NT2/D1 (cell line): ENCODE results near the gene SCMH1.

Source experiments
- DNase-seq: peaks from one replicate; pipeline ENCODE4 v3.0.0-alpha.2; 2011; ENCODE audit warnings: low read depth, low spot score
- H3K27me3 ChIP-seq: 2 replicates; pipeline ENCODE4 v1.6.0; 2011; ENCODE audit warnings: mild to moderate bottlenecking; ENCODE audit not compliant: insufficient read length, insufficient read depth
- H3K36me3 ChIP-seq: 2 replicates; pipeline ENCODE4 v1.6.1; 2011; ENCODE audit warnings: mild to moderate bottlenecking, low read length, mixed read lengths; ENCODE audit not compliant: insufficient read depth, insufficient read length
- H3K4me1 ChIP-seq: 2 replicates; pipeline ENCODE4 v1.5.1; 2011; ENCODE audit not compliant: insufficient read depth, insufficient read length
- H3K4me3 ChIP-seq: 2 replicates; pipeline ENCODE4 v1.5.1; 2011; ENCODE audit warnings: low read depth; ENCODE audit not compliant: insufficient read length
- H3K9ac ChIP-seq: 2 replicates; pipeline ENCODE4 v1.6.0; 2011; ENCODE audit warnings: low read depth; ENCODE audit not compliant: insufficient read length
- H3K9me3 ChIP-seq: 2 replicates; pipeline ENCODE4 v1.5.1; 2011; ENCODE audit warnings: mild to moderate bottlenecking, low read length; ENCODE audit not compliant: insufficient read depth
- SUZ12 ChIP-seq: IDR thresholded peaks from 2 replicates; pipeline ENCODE4 v1.6.1; 2011; ENCODE audit not compliant: insufficient read length, insufficient read depth; ENCODE audit errors: extremely low read depth
- YY1 ChIP-seq: IDR thresholded peaks from 2 replicates; pipeline ENCODE4 v1.6.1; 2011; ENCODE audit not compliant: insufficient read length, insufficient read depth
- ZNF274 ChIP-seq: IDR thresholded peaks from 2 replicates; pipeline ENCODE4 v1.6.1; 2011; ENCODE audit warnings: mild to moderate bottlenecking, low read depth, low read length

Gene SCMH1

DNA sequence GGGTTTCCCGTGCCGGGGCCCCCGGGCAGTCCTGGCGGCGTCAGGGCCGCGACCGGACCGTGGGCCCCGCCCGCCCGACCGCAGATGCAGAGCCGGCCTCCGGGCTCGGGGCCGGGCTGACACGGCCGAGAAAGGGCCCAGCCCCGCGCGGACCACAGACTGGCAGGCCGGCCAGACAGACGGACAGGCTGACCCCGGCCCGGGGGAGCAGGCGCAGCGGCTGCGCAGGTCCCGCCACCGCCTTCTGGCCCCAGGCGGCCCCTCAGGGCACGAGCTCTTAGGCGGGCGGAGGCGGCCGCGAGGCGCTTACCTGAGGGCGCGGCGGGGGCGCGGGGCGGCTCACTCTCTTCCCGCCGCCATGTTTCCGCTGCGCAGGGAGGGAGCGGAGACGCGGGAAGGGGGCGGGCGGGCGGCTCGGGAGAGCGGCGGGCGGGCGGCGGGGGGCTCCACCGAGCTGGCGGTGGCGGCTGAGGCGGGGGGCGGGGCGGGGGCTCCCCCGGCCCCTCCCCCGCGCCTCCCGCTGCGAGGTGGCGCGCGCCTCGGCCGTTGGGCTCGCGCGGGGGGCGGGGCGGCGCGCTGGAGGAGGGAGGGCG lies at the start of gene SCMH1:
Gene SCMH1, minus strand, starts transcription at position 558 of the 593 bp plus-strand sequence. CDS start 56,173 bp downstream, outside the sequence.
- no peaks in the 10 kb centered on the region for H3K9me3 ChIP-seq
- peak; percentile 63 for DNase-seq
- peaks cover 34% of the 10 kb centered on the region for H3K27me3 ChIP-seq
- H3K4me1 ChIP-seq = peaks cover 5% of the 10 kb centered on the region
- H3K9ac ChIP-seq = peak within 1 kb of the TSS; percentile 86
- peak within 1 kb of the TSS; percentile 66 for H3K4me3 ChIP-seq
- TF ChIP-seq YY1 (no peak), SUZ12 (no peak), ZNF274 (no peak)
- H3K36me3 ChIP-seq = no peaks in the 10 kb centered on the region

DNA sequence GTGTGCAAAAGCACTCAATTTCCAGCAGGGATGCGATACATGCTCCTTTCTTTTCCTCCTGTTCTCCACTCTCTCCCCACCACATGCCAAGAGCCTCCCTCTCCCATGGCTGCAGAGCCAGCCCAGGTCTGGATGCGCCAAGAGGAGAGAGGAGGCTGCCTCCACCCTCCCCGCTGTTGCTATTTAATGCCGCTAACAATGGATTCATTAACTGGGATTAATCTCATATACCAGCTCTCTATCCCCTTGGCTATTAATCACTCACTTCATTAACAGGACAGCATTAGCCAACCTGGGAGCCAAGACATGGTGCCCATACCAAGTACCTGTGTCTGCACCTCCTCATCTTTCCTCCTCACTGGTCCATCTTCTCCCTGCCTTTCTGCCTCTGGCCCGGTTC lies 49.1 kb upstream of the SCMH1 start:
- peaks cover 6% of the 10 kb centered on the region; the same call in 1 of the 2 replicates for H3K9me3 ChIP-seq
- H3K27me3 ChIP-seq = peaks cover 26% of the 10 kb centered on the region
- DNase-seq = no peak
- no peak overlapping the region for H3K9ac ChIP-seq
- TF ChIP-seq ZNF274 (no peak), SUZ12 (no peak), YY1 (no peak)
- H3K4me3 ChIP-seq = no peak overlapping the region
- no peaks in the 10 kb centered on the region for H3K36me3 ChIP-seq
- peaks cover 4% of the 10 kb centered on the region for H3K4me1 ChIP-seq

DNA sequence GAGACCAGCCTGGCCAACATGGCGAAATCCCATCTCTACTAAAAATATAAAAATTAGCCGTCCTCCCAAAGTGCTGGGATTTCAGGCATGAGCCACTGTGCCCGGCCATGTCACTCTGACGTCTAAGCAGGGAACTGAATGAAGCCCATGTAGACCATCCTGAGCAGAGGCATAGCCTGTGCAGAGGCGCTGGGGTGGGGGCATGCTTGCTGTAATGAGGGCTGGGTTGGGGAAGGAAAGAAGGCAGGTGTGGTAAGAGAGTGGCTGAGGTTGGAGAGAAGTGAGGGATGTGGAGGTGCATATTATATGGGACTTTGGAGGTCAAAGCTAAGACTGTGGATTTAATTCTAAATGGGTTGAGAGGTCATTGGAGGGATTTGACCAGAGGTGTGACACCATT lies 47.1 kb upstream of the SCMH1 start:
- Histone ChIP-seq H3K4me1 (peaks cover 11% of the 10 kb centered on the region), H3K27me3 (peaks cover 33% of the 10 kb centered on the region), H3K36me3 (no peaks in the 10 kb centered on the region), H3K4me3 (no peak overlapping the region), H3K9ac (no peak overlapping the region), H3K9me3 (peaks cover 6% of the 10 kb centered on the region; the same call in 1 of the 2 replicates)
- no peak for TF ChIP-seq ZNF274
- TF ChIP-seq SUZ12 = no peak
- TF ChIP-seq YY1 = no peak
- no peak for DNase-seq

DNA sequence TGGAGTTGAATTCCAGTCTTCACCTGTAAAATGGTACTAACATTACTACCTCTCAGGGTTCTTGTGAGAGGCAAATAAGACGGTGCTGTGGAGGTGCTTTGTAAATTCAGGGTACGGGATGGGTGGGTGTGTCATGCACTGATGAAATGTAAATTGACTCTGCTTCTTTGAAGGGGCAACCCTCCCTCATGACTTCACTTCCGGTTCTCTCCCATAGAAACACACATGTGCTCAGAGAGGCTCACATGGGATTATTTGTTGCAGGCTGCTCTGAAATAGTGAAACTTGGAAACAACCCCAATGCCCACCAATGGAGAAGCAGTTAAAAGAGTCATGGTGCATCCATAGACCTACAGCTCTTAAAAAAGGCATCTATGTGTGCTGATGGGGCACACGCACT lies 44.9 kb upstream of the SCMH1 start:
- peaks cover 6% of the 10 kb centered on the region; the same call in 1 of the 2 replicates for H3K9me3 ChIP-seq
- TF ChIP-seq YY1 (no peak), SUZ12 (no peak), ZNF274 (no peak)
- H3K36me3 ChIP-seq = no peaks in the 10 kb centered on the region
- DNase-seq = no peak
- H3K4me1 ChIP-seq = peaks cover 19% of the 10 kb centered on the region
- H3K4me3 ChIP-seq = no peak overlapping the region
- no peak overlapping the region for H3K9ac ChIP-seq
- H3K27me3 ChIP-seq = peaks cover 35% of the 10 kb centered on the region

DNA sequence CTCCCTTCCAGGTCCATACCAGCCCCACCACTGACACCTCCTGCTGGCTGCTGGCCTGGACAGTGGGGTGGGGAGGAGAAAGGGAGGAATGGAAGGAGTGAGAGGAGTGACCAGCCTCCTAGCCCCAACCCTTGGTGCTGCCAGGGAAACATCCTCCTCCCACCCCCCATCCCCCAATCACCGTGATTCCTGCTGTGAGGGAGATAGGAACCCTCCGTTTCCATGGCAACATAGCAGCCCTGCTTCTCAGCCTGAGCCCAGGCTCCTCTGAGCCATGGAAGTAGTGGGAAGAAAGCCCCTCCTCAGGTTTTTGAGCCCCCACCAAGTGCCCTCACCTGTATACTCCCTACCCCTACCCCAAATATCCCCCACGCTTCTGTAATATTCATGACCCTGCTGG lies 44.4 kb upstream of the SCMH1 start:
- no peaks in the 10 kb centered on the region for H3K36me3 ChIP-seq
- DNase-seq = peak; percentile 87
- no peak for TF ChIP-seq ZNF274
- TF ChIP-seq YY1 = no peak
- no peak for TF ChIP-seq SUZ12
- no peak overlapping the region for H3K9ac ChIP-seq
- peaks cover 35% of the 10 kb centered on the region for H3K27me3 ChIP-seq
- H3K4me1 ChIP-seq = peaks cover 19% of the 10 kb centered on the region
- peaks cover 6% of the 10 kb centered on the region; the same call in 1 of the 2 replicates for H3K9me3 ChIP-seq
- H3K4me3 ChIP-seq = no peak overlapping the region

DNA sequence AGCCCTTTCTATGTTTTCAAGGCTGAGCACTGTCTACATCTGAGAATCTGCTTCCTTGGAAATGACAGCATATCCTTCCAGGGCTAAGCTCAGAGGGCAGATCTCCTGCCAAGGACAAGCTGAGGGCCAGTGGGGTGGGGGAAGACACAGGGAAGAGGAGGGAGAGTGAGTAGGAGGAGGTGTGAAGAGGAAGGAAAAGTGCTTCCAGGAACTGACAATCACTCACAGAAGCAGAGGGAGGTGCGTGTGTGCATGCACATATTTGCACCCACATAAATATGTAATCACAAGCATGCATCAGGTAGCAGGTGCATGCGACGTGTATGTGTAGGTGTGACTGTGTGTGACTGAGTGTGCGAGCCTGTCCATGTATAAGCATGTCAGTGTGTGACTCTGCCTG lies 43.7 kb upstream of the SCMH1 start:
- H3K9me3 ChIP-seq = peaks cover 6% of the 10 kb centered on the region; the same call in 1 of the 2 replicates
- no peak overlapping the region for H3K9ac ChIP-seq
- H3K4me3 ChIP-seq = no peak overlapping the region
- H3K4me1 ChIP-seq = peaks cover 19% of the 10 kb centered on the region
- no peak for DNase-seq
- H3K36me3 ChIP-seq = no peaks in the 10 kb centered on the region
- no peak for TF ChIP-seq SUZ12
- TF ChIP-seq ZNF274 = no peak
- TF ChIP-seq YY1 = no peak
- peaks cover 30% of the 10 kb centered on the region for H3K27me3 ChIP-seq

DNA sequence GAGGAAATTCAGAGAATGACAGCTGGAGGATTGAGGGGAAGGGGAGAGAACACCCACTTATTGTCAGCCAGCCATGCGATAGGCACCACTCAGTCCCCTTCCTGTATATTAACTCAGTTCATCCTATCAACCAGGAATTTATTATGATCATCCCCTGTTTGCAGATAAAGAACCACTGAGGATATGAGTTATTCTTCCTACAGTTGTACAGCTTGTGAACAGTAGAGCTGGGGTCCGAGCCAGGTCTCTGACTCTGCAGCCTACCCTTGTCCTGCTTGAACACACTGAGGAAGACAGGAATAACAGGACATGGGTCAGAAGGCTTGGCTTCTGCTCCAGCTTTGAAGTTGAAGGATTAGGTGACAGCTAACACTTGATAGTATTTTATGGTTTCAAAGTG lies 42.0 kb upstream of the SCMH1 start:
- no peaks in the 10 kb centered on the region for H3K9me3 ChIP-seq
- no peak for DNase-seq

More for the DNA sequence above, 42.0 kb upstream of the SCMH1 start:
- TF ChIP-seq ZNF274 (no peak), YY1 (no peak), SUZ12 (no peak)
- Histone ChIP-seq H3K4me3 (no peak overlapping the region), H3K4me1 (peaks cover 19% of the 10 kb centered on the region), H3K27me3 (peaks cover 24% of the 10 kb centered on the region), H3K9ac (no peak overlapping the region), H3K36me3 (no peaks in the 10 kb centered on the region)
